K562 (cell line): ENCODE results near the gene ERAP2. TPM values are rescaled to one million over a fixed set of nuclear protein-coding genes. Genes with fewer than 3 reads are reported as not detected.

Source experiments
- ATAC-seq: fragments of 200-7000 bp; cut with Tn5 transposase; 3 replicates; pipeline ENCODE4 v1.9.1; 2020; ENCODE audit warnings: moderate library complexity
- BruUV-seq: library from RNA; stranded (reverse); fragments of 400-500 nt; replicated peaks from 2 replicates; lab custom pipeline; 2021; lab: Mats Ljungman, UMichigan
- CTCF ChIA-PET: fragments of 300-600 bp; formaldehyde crosslinking; extraction: SDS; loops from one replicate; lab custom pipeline; 2021; ENCODE audit warnings: low intra/inter-chr PET ratio; lab: Yijun Ruan, JAX
- POLR2A ChIA-PET: fragments of 300-600, 350-650 bp; sonication (Branson Sonifier 250); formaldehyde crosslinking; extraction: SDS; loops from one replicate; lab custom pipeline; 2021; ENCODE audit warnings: antibody characterized with exemption, inconsistent platforms; lab: Yijun Ruan, JAX
- DNase-seq, 4 experiments: peaks; one replicate each; pipeline versions ENCODE4 v3.0.0 to v3.0.0-alpha.2; 2011 to 2018; ENCODE audit warnings: low spot score in 3 of 4, mixed read lengths in 3 of 4; ENCODE audit errors: extremely low read depth in 1 of 4
- FAIRE-seq: peaks from 2 replicates; lab custom pipeline; 2011; peaks lifted over from hg19 to GRCh38; lab: Jason Lieb, UNC
- H2AFZ ChIP-seq: 2 replicates; pipeline ENCODE4 v1.6.0; 2011; ENCODE audit warnings: low read depth, low read length, control low read depth, inconsistent platforms
- H3K27ac ChIP-seq: fragments of 200-600 bp; 3 replicates; pipeline ENCODE4 v1.8.0; 2011; ENCODE audit warnings: low read depth, mild to moderate bottlenecking, control low read depth, inconsistent platforms, low read length, moderate library complexity, mixed read lengths; ENCODE audit errors: extremely low read depth
- H3K27me3 ChIP-seq, 2 experiments: fragments of 300-600 bp in 1 of 2; 2 replicates in 1 of 2; 3 replicates in 1 of 2; pipeline versions ENCODE4 v1.6.0 to v1.8.0; 2011; ENCODE audit warnings: inconsistent platforms in 2 of 2, low read length in 2 of 2, mild to moderate bottlenecking in 1 of 2, mixed read lengths in 1 of 2, moderate library complexity in 1 of 2; ENCODE audit not compliant: control insufficient read depth in 2 of 2, insufficient read depth in 2 of 2
- H3K36me3 ChIP-seq: fragments of 300-600 bp; 3 replicates; pipeline ENCODE4 v1.8.0; 2011; ENCODE audit warnings: mild to moderate bottlenecking, low read length, inconsistent platforms; ENCODE audit not compliant: control insufficient read depth, insufficient read depth
- H3K4me1 ChIP-seq, 2 experiments: fragments of 200-600 bp in 1 of 2; replicated peaks in 1 of 2; 2 replicates in 1 of 2; 3 replicates in 1 of 2; pipeline versions ENCODE4 v1.5.1 to v1.8.0; 2011; ENCODE audit warnings: inconsistent platforms in 2 of 2, low read length in 2 of 2, mild to moderate bottlenecking in 1 of 2, mixed read lengths in 1 of 2, moderate library complexity in 1 of 2; ENCODE audit not compliant: control insufficient read depth in 2 of 2, insufficient read depth in 2 of 2
- H3K4me2 ChIP-seq: 2 replicates; pipeline ENCODE4 v1.6.1; 2011; ENCODE audit warnings: low read length, control low read depth, inconsistent platforms, mixed read lengths; ENCODE audit not compliant: insufficient read depth
- H3K4me3 ChIP-seq: fragments of 200-600 bp; sonication (generic), shearing (Covaris generic); 2 replicates; pipeline ENCODE4 v1.5.1; 2016; ENCODE audit warnings: control low read depth, inconsistent platforms
- H3K79me2 ChIP-seq: fragments of 200-600 bp; 3 replicates; pipeline ENCODE4 v1.8.0; 2011; ENCODE audit warnings: low read length, inconsistent platforms; ENCODE audit not compliant: control insufficient read depth, insufficient read depth
- H3K9ac ChIP-seq, 2 experiments: 2 replicates each; pipeline versions ENCODE4 v1.6.0 to v1.6.1; 2011; ENCODE audit warnings: low read depth in 2 of 2, low read length in 2 of 2, control low read depth in 1 of 2, inconsistent platforms in 1 of 2, mild to moderate bottlenecking in 1 of 2, mixed read lengths in 1 of 2; ENCODE audit not compliant: insufficient read depth in 1 of 2
- H3K9me1 ChIP-seq: one replicate; pipeline ENCODE4 v1.6.0; 2011; ENCODE audit warnings: inconsistent platforms, mild to moderate bottlenecking, low read length, moderate library complexity; ENCODE audit not compliant: control insufficient read depth, insufficient read depth
- H3K9me3 ChIP-seq: replicated peaks from 2 replicates; pipeline ENCODE4 v1.5.1; 2011; ENCODE audit warnings: low read depth, low read length, inconsistent platforms; ENCODE audit not compliant: control insufficient read depth, insufficient read depth
- H4K20me1 ChIP-seq: replicated peaks from 2 replicates; pipeline ENCODE4 v1.6.1; 2011; ENCODE audit warnings: low read length, inconsistent platforms, mixed read lengths; ENCODE audit not compliant: control insufficient read depth, insufficient read depth
- CREBBP ChIP-seq: IDR thresholded peaks from one replicate; pipeline ENCODE4 v1.6.1; 2012; ENCODE audit warnings: low read depth, mild to moderate bottlenecking, control low read depth, inconsistent platforms, low read length
- CSDE1 ChIP-seq, 2 experiments: fragments of 450-650 bp; IDR thresholded peaks; 2 replicates each; pipeline ENCODE4 v1.6.1; 2016; ENCODE audit warnings: mild to moderate bottlenecking in 1 of 2
- MGA ChIP-seq: fragments of 450-650 bp; IDR thresholded peaks from 2 replicates; pipeline ENCODE4 v1.6.1; 2016; ENCODE audit warnings: mild to moderate bottlenecking, moderate library complexity
- ZNF280B ChIP-seq: fragments of 250-450 bp; sonication (Bioruptor Pico); IDR thresholded peaks from 2 replicates; pipeline ENCODE4 v1.5.1; 2021; ENCODE audit warnings: mild to moderate bottlenecking
- ZNF589 ChIP-seq: fragments of 200-800 bp; sonication (Bioruptor generic); IDR thresholded peaks from 2 replicates; pipeline ENCODE4 v1.6.1; 2016; ENCODE audit warnings: low read depth, missing genetic modification characterization, missing compliant biosample characterization
- WGBS: fragments of 100-300 bp; shearing (Covaris generic); methylation state at CpG from one replicate; pipeline ENCODE4 v1.1.6; 2016; ENCODE audit warnings: low coverage, mixed read lengths; ENCODE audit not compliant: insufficient coverage; ENCODE audit errors: missing lambda C conversion rate; 5-methylcytosine and 5-hydroxymethylcytosine counted together
- in situ Hi-C: fragments of 300-500 bp; cut with MboI; formaldehyde crosslinking; loops from 4 replicates; pipeline ENCODE4 v1.15.0; 2018; ENCODE audit warnings: inconsistent platforms, mixed read lengths
- intact Hi-C: fragments of 100-400 bp; cut with micrococcal nuclease; formaldehyde crosslinking; loops from 2 replicates; pipeline ENCODE4 v1.14.2; 2022
- polyA plus RNA-seq, 8 experiments: library from polyadenylated mRNA; depleted of rRNA in 4 of 8; stranded (reverse) in 5 of 8; unstranded in 3 of 8; fragments of >200 nt; fragmentation: Nextera tagmentation in 2 of 8; fragmentation: Illumina TruSeq in 1 of 8; extraction: Ambion mirVana in 2 of 8; extraction: Trizol in 1 of 8; gene quantifications; 2 replicates each; pipeline versions ENCODE4 v1.2.1 to v1.2.3, GENCODE V29; 2011 to 2014; ENCODE audit warnings: inconsistent platforms in 1 of 8, missing spikeins in 1 of 8
- total RNA-seq, 7 experiments: library from RNA; depleted of rRNA in 6 of 7; stranded (reverse); fragments of >200 nt in 6 of 7; fragmentation: Illumina TruSeq in 2 of 7; extraction: Trizol in 2 of 7; gene quantifications; 2 replicates each; pipeline versions ENCODE4 v1.2.1 to v1.2.3, GENCODE V29; 2011 to 2021; ENCODE audit warnings: low replicate concordance in 1 of 7
- TF ChIP-seq, protein P1 (sequence below): fragments of 450-650 bp; formaldehyde crosslinking; IDR thresholded peaks from 2 replicates; pipeline ENCODE4 v1.4.0; 2022; ENCODE audit warnings: mild to moderate bottlenecking, moderate library complexity

The ERAP2 gene
- total and polyA plus RNA-seq, 9 of the 15 experiments (the other 6 are each of a cell fraction or from before 2014, with no cell fraction given) = 0.93 to 4.0 (median 2.1) TPM

DNA sequence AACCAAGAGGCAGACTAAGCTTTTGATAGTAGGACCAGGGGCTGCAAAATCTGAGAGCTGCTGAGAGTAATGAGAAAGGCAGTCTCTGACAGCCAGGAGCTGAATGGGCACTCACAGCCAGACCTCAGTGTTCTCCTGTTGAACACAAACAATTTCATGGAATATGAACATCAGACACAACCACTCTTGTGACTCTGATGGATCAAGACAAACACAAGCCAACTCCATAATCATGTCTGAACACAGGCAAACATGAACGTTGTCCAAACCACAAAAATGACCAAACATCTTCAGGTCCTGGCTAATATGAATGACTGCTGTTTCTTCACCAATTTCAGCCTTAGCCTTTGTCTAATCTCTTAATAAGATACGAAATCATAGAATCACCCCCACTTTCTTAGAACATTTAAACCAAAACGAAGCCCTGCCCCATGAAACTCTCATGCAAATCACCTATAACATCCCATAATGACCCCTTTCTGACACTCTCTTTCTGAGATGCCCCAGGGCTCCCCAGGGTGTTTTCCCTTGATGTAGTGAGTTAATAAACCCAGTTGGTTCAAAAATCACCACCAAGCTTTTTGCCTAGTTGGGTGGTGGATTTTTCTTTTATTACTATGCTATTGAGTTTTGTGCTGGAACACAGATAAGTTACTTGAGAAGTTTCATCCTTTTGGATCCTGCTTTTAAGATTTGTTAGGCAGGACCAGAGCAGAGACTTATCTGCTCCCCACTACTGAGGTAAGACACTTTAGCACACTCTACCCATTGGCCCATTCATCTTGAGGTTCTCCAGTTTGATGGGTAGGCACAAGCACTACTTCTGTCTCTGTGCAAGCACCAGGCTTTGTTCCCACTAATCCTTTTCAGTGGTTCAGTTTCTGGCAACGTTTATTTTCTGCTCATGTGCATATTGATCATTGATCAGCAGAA is 5.9 kb upstream of the ERAP2 start:
- intact Hi-C loops (no loop called here), in situ Hi-C loops (no loop called here)
- Histone ChIP-seq H2AFZ (no peak overlapping the region; the same call in 1 of the 2 replicates), H3K9ac (no peak overlapping the region), H3K36me3 (no peaks in the 10 kb centered on the region), H3K27me3 (no peaks in the 10 kb centered on the region), H3K9me1 (no peaks in the 10 kb centered on the region), H3K27ac (no peak overlapping the region), H3K79me2 (no peaks in the 10 kb centered on the region), H3K4me3 (no peak overlapping the region), H4K20me1 (no peaks in the 10 kb centered on the region), H3K4me1 (peaks cover 0 to 12% of the 10 kb centered on the region in 2 experiments; a peak in 2 of 5 replicates), H3K4me2 (no peak overlapping the region), H3K9me3 (no peaks in the 10 kb centered on the region)
- ChIA-PET POLR2A (interaction anchor here (0.6 to 1.9 kb wide), 3 partner anchors 12 to 162 kb away, joined by 3 to 7 read pairs (median 5); partner anchors contain the start of gene ERAP1), CTCF (interaction anchor here (1.2 kb wide), 1 partner anchor 292 kb away, joined by 4 read pairs; no protein-coding TSS in a partner anchor)
- ATAC-seq (no peak), DNase-seq (no peak), FAIRE-seq (no peak)
- BruUV-seq = no TSS peak
- 4% methylated on average over 4 of the region's 4 CpGs for whole genome bisulfite sequencing
- TF ChIP-seq, protein P1, sequence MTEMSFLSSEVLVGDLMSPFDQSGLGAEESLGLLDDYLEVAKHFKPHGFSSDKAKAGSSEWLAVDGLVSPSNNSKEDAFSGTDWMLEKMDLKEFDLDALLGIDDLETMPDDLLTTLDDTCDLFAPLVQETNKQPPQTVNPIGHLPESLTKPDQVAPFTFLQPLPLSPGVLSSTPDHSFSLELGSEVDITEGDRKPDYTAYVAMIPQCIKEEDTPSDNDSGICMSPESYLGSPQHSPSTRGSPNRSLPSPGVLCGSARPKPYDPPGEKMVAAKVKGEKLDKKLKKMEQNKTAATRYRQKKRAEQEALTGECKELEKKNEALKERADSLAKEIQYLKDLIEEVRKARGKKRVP (CRISPR knock-in tag) = no peak
- no peak for TF ChIP-seq ZNF589 (CRISPR knock-in tag)
- TF ChIP-seq CSDE1 (IDR thresholded peaks at IDR 0.05) = no peak
- no peak for TF ChIP-seq MGA
- no peak for TF ChIP-seq CREBBP
- no peak for TF ChIP-seq ZNF280B (CRISPR knock-in tag)
